H9 (cell line): Measurements from ENCODE around the gene SPOCD1. TPM values are rescaled to one million over a fixed set of nuclear protein-coding genes. Genes with fewer than 3 reads are reported as not detected.

ENCODE experiments used
- DNase-seq: peaks from one replicate; pipeline ENCODE4 v3.0.0-alpha.2; 2017
- H2AFZ ChIP-seq: one replicate; pipeline ENCODE4 v1.6.1; 2013; ENCODE audit warnings: mild to moderate bottlenecking, low read length, control low read depth, moderate library complexity
- H2AK5ac ChIP-seq: 2 replicates; pipeline ENCODE4 v1.6.1; 2013; ENCODE audit warnings: low read length, control low read depth, mixed read lengths; ENCODE audit not compliant: insufficient read length
- H2BK120ac ChIP-seq: one replicate; pipeline ENCODE4 v1.6.1; 2013; ENCODE audit warnings: low read depth, mild to moderate bottlenecking, low read length, control low read depth, inconsistent platforms; ENCODE audit not compliant: poor library complexity, severe bottlenecking
- H2BK12ac ChIP-seq: 2 replicates; pipeline ENCODE4 v1.6.1; 2013; ENCODE audit warnings: low read length, control low read depth, mixed read lengths, low read depth; ENCODE audit not compliant: insufficient read length
- H2BK15ac ChIP-seq: 2 replicates; pipeline ENCODE4 v1.6.1; 2013; ENCODE audit warnings: low read depth, low read length, control low read depth
- H2BK20ac ChIP-seq: one replicate; pipeline ENCODE4 v1.6.1; 2013; ENCODE audit warnings: low read depth, mild to moderate bottlenecking, low read length, control low read depth, inconsistent platforms; ENCODE audit not compliant: poor library complexity, severe bottlenecking
- H2BK5ac ChIP-seq: 2 replicates; pipeline ENCODE4 v1.6.1; 2013; ENCODE audit warnings: low read length, control low read depth, mixed read lengths; ENCODE audit not compliant: insufficient read length
- H3K14ac ChIP-seq: 2 replicates; pipeline ENCODE4 v1.6.1; 2013; ENCODE audit warnings: low read length, control low read depth; ENCODE audit not compliant: insufficient read depth
- H3K18ac ChIP-seq: 2 replicates; pipeline ENCODE4 v1.6.1; 2013; ENCODE audit warnings: low read depth, mild to moderate bottlenecking, mixed read lengths, low read length, control low read depth; ENCODE audit not compliant: insufficient read length
- H3K23ac ChIP-seq: 2 replicates; pipeline ENCODE4 v1.6.1; 2013; ENCODE audit warnings: low read length, control low read depth, mixed read lengths, low read depth; ENCODE audit not compliant: insufficient read length
- H3K23me2 ChIP-seq: 2 replicates; pipeline ENCODE4 v1.6.1; 2013; ENCODE audit warnings: low read depth, mild to moderate bottlenecking, mixed read lengths, low read length, control low read depth; ENCODE audit not compliant: insufficient read length, poor library complexity, severe bottlenecking
- H3K27ac ChIP-seq: 2 replicates; pipeline ENCODE4 v1.5.1; 2013; ENCODE audit warnings: low read length, control low read depth, mixed read lengths, low read depth; ENCODE audit not compliant: insufficient read length
- H3K27me3 ChIP-seq: 2 replicates; pipeline ENCODE4 v1.6.1; 2013; ENCODE audit warnings: low read length, control low read depth, inconsistent platforms; ENCODE audit not compliant: insufficient read depth
- H3K4ac ChIP-seq: 2 replicates; pipeline ENCODE4 v1.6.1; 2013; ENCODE audit warnings: low read depth, mild to moderate bottlenecking, control low read depth, inconsistent platforms, low read length, moderate library complexity
- H3K4me1 ChIP-seq: 2 replicates; pipeline ENCODE4 v1.6.1; 2013; ENCODE audit warnings: low read length, control low read depth, inconsistent platforms; ENCODE audit not compliant: insufficient read depth
- H3K4me2 ChIP-seq: 2 replicates; pipeline ENCODE4 v1.6.1; 2013; ENCODE audit warnings: low read length, control low read depth, mixed read lengths; ENCODE audit not compliant: insufficient read length, insufficient read depth
- H3K56ac ChIP-seq: 2 replicates; pipeline ENCODE4 v1.6.1; 2013; ENCODE audit warnings: low read depth, mild to moderate bottlenecking, mixed read lengths, low read length, control low read depth; ENCODE audit not compliant: insufficient read length
- H3K79me1 ChIP-seq: 2 replicates; pipeline ENCODE4 v1.6.1; 2013; ENCODE audit warnings: low read depth, mild to moderate bottlenecking, moderate library complexity, low read length, control low read depth, inconsistent platforms; ENCODE audit not compliant: insufficient read depth, poor library complexity, severe bottlenecking
- H3K79me2 ChIP-seq: 2 replicates; pipeline ENCODE4 v1.6.1; 2013; ENCODE audit warnings: low read length, control low read depth, inconsistent platforms; ENCODE audit not compliant: insufficient read depth
- H3K9ac ChIP-seq: 2 replicates; pipeline ENCODE4 v1.6.1; 2013; ENCODE audit warnings: low read length, control low read depth, mixed read lengths; ENCODE audit not compliant: insufficient read length; ENCODE audit errors: extremely low read depth
- H3K9me3 ChIP-seq: one replicate; pipeline ENCODE4 v1.6.1; 2013; ENCODE audit warnings: low read depth, low read length, inconsistent platforms; ENCODE audit not compliant: control insufficient read depth
- H3T11ph ChIP-seq: one replicate; pipeline ENCODE4 v1.6.1; 2013; ENCODE audit warnings: mild to moderate bottlenecking, low read length, control low read depth, inconsistent platforms
- H4K20me1 ChIP-seq: one replicate; pipeline ENCODE4 v1.6.1; 2013; ENCODE audit not compliant: control insufficient read depth, insufficient read length, insufficient read depth
- H4K5ac ChIP-seq: 2 replicates; pipeline ENCODE4 v1.6.1; 2013; ENCODE audit warnings: low read depth, mild to moderate bottlenecking, mixed read lengths, low read length, control low read depth; ENCODE audit not compliant: insufficient read length
- H4K8ac ChIP-seq: replicated peaks from 2 replicates; pipeline ENCODE4 v1.6.1; 2013; ENCODE audit warnings: low read length, control low read depth, mixed read lengths, low read depth; ENCODE audit not compliant: insufficient read length
- H4K91ac ChIP-seq: 2 replicates; pipeline ENCODE4 v1.6.1; 2013; ENCODE audit warnings: low read depth, mild to moderate bottlenecking, moderate library complexity, mixed read lengths, low read length, control low read depth; ENCODE audit not compliant: insufficient read length
- H3K27ac Mint-ChIP-seq, 3 experiments: 2 replicates in 2 of 3; 3 replicates in 1 of 3; pipeline ENCODE4 v1.8.0; 2020 to 2021; ENCODE audit warnings: mixed read lengths in 3 of 3, mild to moderate bottlenecking in 1 of 3, moderate library complexity in 1 of 3
- H3K27me3 Mint-ChIP-seq: 2 replicates; pipeline ENCODE4 v1.8.0; 2021; ENCODE audit warnings: low read depth, mild to moderate bottlenecking, moderate library complexity, mixed read lengths
- H3K36me3 Mint-ChIP-seq, 3 experiments: 2 replicates in 2 of 3; 3 replicates in 1 of 3; pipeline ENCODE4 v1.8.0; 2020 to 2021; ENCODE audit warnings: low read depth in 3 of 3, mixed read lengths in 3 of 3; ENCODE audit not compliant: insufficient read depth in 1 of 3
- H3K4me1 Mint-ChIP-seq, 2 experiments: 2 replicates each; pipeline ENCODE4 v1.8.0; 2020; ENCODE audit warnings: mixed read lengths in 2 of 2
- H3K4me3 Mint-ChIP-seq, 2 experiments: 2 replicates in 1 of 2; 3 replicates in 1 of 2; pipeline ENCODE4 v1.8.0; 2020 to 2021; ENCODE audit warnings: mild to moderate bottlenecking in 2 of 2, mixed read lengths in 2 of 2, moderate library complexity in 1 of 2
- H3K9me3 Mint-ChIP-seq, 2 experiments: 2 replicates in 1 of 2; 3 replicates in 1 of 2; pipeline ENCODE4 v1.8.0; 2020; ENCODE audit warnings: mild to moderate bottlenecking in 2 of 2, mixed read lengths in 2 of 2, moderate library complexity in 1 of 2
- WGBS: extraction: QIAGEN DNeasy Blood & Tissue Kit; methylation state at CpG from one replicate; pipeline ENCODE4 v1.1.7; 2013; ENCODE audit warnings: missing lambda C conversion rate, low lambda C conversion rate, mixed read lengths; ENCODE audit not compliant: insufficient read length; ENCODE audit errors: extremely low coverage; 5-methylcytosine and 5-hydroxymethylcytosine counted together
- total RNA-seq: library from RNA; stranded (reverse); gene quantifications from 2 replicates; pipeline ENCODE4 v1.2.1, GENCODE V29; 2021
- TF ChIP-seq, protein P1 (sequence below): fragments of 200-600 bp; sonication (generic); conservative IDR thresholded peaks from 3 replicates; pipeline ENCODE4 v1.8.0; 2021; ENCODE audit warnings: antibody characterized with exemption, mild to moderate bottlenecking

SPOCD1 gene
- total RNA-seq, 1 experiment from 2014 or later, result 1.5 TPM

DNA sequence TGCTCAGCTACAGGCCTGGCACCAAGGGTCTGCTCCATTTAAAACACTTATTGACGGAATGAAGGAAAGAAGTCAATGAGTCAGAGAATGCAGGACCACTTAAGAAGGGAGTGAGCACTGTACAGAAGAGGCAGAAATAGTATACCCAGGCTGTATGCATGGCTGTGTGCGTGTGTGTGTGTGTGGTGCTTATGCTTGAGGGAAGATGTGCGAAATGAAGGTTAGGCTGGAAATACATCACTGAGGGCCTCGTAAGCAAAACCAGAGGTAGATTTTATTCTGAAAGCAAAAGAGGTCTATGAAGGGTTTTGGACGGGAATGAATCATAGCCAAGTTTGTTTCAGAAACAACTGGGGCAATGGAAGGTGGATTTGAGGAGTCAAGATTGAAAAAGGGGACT, 42.0 kb downstream of the SPOCD1 start:
- no peak overlapping the region for H3K4me3 Mint-ChIP-seq
- WGBS, result no CpG with 5 or more reads among the region's 5 CpGs
- no peak overlapping the region for H3K27ac ChIP-seq
- H2BK12ac ChIP-seq, result no peak overlapping the region
- no peak overlapping the region for H3K14ac ChIP-seq
- no peak overlapping the region for H3T11ph ChIP-seq
- no peaks in the 10 kb centered on the region for H3K79me2 ChIP-seq
- H3K27me3 ChIP-seq, result peaks cover 38% of the 10 kb centered on the region
- no peak for DNase-seq
- H2BK20ac ChIP-seq, result no peak overlapping the region
- H3K23ac ChIP-seq, result no peak overlapping the region
- H3K9me3 Mint-ChIP-seq, result no peaks in the 10 kb centered on the region; a peak in 1 of 5 replicates
- H4K8ac ChIP-seq, result no peak overlapping the region
- H2AFZ ChIP-seq, result no peak overlapping the region
- H3K23me2 ChIP-seq, result peaks cover 7% of the 10 kb centered on the region
- no peak overlapping the region for H2AK5ac ChIP-seq
- peaks cover 89% of the 10 kb centered on the region for H3K27me3 Mint-ChIP-seq
- TF ChIP-seq, protein P1, sequence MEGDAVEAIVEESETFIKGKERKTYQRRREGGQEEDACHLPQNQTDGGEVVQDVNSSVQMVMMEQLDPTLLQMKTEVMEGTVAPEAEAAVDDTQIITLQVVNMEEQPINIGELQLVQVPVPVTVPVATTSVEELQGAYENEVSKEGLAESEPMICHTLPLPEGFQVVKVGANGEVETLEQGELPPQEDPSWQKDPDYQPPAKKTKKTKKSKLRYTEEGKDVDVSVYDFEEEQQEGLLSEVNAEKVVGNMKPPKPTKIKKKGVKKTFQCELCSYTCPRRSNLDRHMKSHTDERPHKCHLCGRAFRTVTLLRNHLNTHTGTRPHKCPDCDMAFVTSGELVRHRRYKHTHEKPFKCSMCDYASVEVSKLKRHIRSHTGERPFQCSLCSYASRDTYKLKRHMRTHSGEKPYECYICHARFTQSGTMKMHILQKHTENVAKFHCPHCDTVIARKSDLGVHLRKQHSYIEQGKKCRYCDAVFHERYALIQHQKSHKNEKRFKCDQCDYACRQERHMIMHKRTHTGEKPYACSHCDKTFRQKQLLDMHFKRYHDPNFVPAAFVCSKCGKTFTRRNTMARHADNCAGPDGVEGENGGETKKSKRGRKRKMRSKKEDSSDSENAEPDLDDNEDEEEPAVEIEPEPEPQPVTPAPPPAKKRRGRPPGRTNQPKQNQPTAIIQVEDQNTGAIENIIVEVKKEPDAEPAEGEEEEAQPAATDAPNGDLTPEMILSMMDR, result no peak
- H3K4me1 ChIP-seq, result no peaks in the 10 kb centered on the region
- H4K5ac ChIP-seq, result no peak overlapping the region
- H3K36me3 Mint-ChIP-seq, result no peaks in the 10 kb centered on the region
- H2BK5ac ChIP-seq, result no peak overlapping the region
- H3K18ac ChIP-seq, result no peak overlapping the region
- H3K4me1 Mint-ChIP-seq, result peaks cover 27 to 45% of the 10 kb centered on the region in 2 experiments
- no peak overlapping the region for H4K91ac ChIP-seq
- H3K4me2 ChIP-seq, result no peak overlapping the region
- no peak overlapping the region for H3K9ac ChIP-seq
- H2BK120ac ChIP-seq, result no peak overlapping the region
- no peak overlapping the region for H3K56ac ChIP-seq
- H2BK15ac ChIP-seq, result no peak overlapping the region
- no peaks in the 10 kb centered on the region for H3K9me3 ChIP-seq
- no peaks in the 10 kb centered on the region for H4K20me1 ChIP-seq
- H3K4ac ChIP-seq, result no peak overlapping the region
- H3K79me1 ChIP-seq, result no peaks in the 10 kb centered on the region
- no peak overlapping the region for H3K27ac Mint-ChIP-seq
